Gastroesophageal sphincter (tissue), 4 donors: ENCODE data around the gene VIM. TPM values are rescaled to one million over a fixed set of nuclear protein-coding genes. Genes with fewer than 3 reads are reported as not detected.

Experiments
- ATAC-seq: fragments of 150-250 bp; one replicate; pipeline ENCODE4 v1.9.1; 2016; ENCODE audit warnings: mild to moderate bottlenecking, moderate library complexity
- H3K27ac ChIP-seq, 4 donors: fragments of 200-600 bp; sonication (generic) in 3 of 4; 1 replicate in 3 of 4; 2 replicates in 1 of 4; pipeline ENCODE4 v1.5.1; 2016 to 2019
- H3K27me3 ChIP-seq: fragments of 200-600 bp; sonication (generic); one replicate; pipeline ENCODE4 v1.5.1; 2019
- H3K36me3 ChIP-seq, 2 donors: fragments of 200-600 bp; sonication (generic); one replicate each; pipeline ENCODE4 v1.5.1; 2019; ENCODE audit warnings: control low read depth in 1 of 2
- H3K4me1 ChIP-seq, 3 donors: fragments of 200-600 bp; sonication (generic); 1 replicate in 2 of 3; 2 replicates in 1 of 3; pipeline ENCODE4 v1.5.1; 2016 to 2019; ENCODE audit warnings: control low read depth in 2 of 3
- H3K4me3 ChIP-seq, 2 donors: fragments of 200-600 bp; sonication (generic); one replicate each; pipeline ENCODE4 v1.5.1; 2019; ENCODE audit warnings: mild to moderate bottlenecking in 1 of 2, moderate library complexity in 1 of 2
- H3K9me3 ChIP-seq, 3 donors: fragments of 200-600 bp; sonication (generic); one replicate each; pipeline ENCODE4 v1.5.1; 2017 to 2019; ENCODE audit warnings: control low read depth in 2 of 3
- CTCF ChIP-seq, 4 experiments: fragments of 200-600 bp in 2 of 4; fragments of 450-650 bp in 2 of 4; sonication (generic) in 1 of 4; IDR thresholded peaks; one replicate each; pipeline ENCODE4 v1.5.1; 2017 to 2019; ENCODE audit warnings: antibody characterized with exemption in 4 of 4, mild to moderate bottlenecking in 2 of 4, moderate library complexity in 2 of 4
- EP300 ChIP-seq: sonication (generic); formaldehyde crosslinking; IDR thresholded peaks from one replicate; pipeline ENCODE4 v1.6.1; 2017; ENCODE audit warnings: antibody characterized with exemption, mild to moderate bottlenecking
- POLR2A ChIP-seq, 2 donors: fragments of 450-650 bp; IDR thresholded peaks; one replicate each; pipeline ENCODE4 v1.6.1; 2017; ENCODE audit warnings: antibody characterized with exemption in 2 of 2, mild to moderate bottlenecking in 2 of 2, moderate library complexity in 1 of 2
- POLR2AphosphoS5 ChIP-seq: sonication (generic); formaldehyde crosslinking; IDR thresholded peaks from one replicate; pipeline ENCODE4 v1.6.1; 2017; ENCODE audit warnings: antibody characterized with exemption
- WGBS, 2 donors: methylation state at CpG; one replicate each; pipeline ENCODE4 v1.1.5; 2018; ENCODE audit warnings: low coverage in 1 of 2; 5-methylcytosine and 5-hydroxymethylcytosine counted together
- total RNA-seq, 4 donors: library from RNA; depleted of rRNA; stranded (reverse); fragments of >200 nt; gene quantifications; one replicate each; pipeline ENCODE4 v1.1.0, GENCODE V29; 2016

The VIM gene
- total RNA-seq, 4 donors from 2014 or later = 1,560 to 2,767 (median 2,026) TPM

GRCh38 chr10:17229016-17229716 is 1.1 kb downstream of the VIM start:
- peak; percentile 77 for ATAC-seq
- peaks cover 6 to 58% (median 17%) of the 10 kb centered on the region in 3 donors for H3K4me1 ChIP-seq
- H3K27me3 ChIP-seq = no peaks in the 10 kb centered on the region
- peaks cover 3 to 23% of the 10 kb centered on the region in 2 donors for H3K36me3 ChIP-seq
- H3K27ac ChIP-seq = peak overlapping the region; percentile 79 to 94 (median 92)
- peak overlapping the region; percentile 60 to 77 for H3K4me3 ChIP-seq
- peak in 1 of 4 experiments; percentile 5 for TF ChIP-seq CTCF (IDR thresholded peaks at IDR 0.05)
- no peak for TF ChIP-seq EP300
- TF ChIP-seq POLR2AphosphoS5 = peak; percentile 98
- peak; percentile 95 to 98 for TF ChIP-seq POLR2A (IDR thresholded peaks at IDR 0.05)
- no peaks in the 10 kb centered on the region for H3K9me3 ChIP-seq
- WGBS, 2 donors = 0% methylated on average over 1 of the region's 72 CpGs; no CpG with 5 or more reads in 1 of the 2 donors

- H3K27me3 ChIP-seq = no peaks in the 10 kb centered on the region
- H3K4me3 ChIP-seq = peak overlapping the region; percentile 60 to 77
- TF ChIP-seq POLR2AphosphoS5 = no peak
- TF ChIP-seq CTCF (IDR thresholded peaks at IDR 0.05) = no peak
- no peak for TF ChIP-seq POLR2A (IDR thresholded peaks at IDR 0.05)
- no peak for TF ChIP-seq EP300
- ATAC-seq = no peak
- peaks cover 8 to 27% of the 10 kb centered on the region in 2 donors for H3K36me3 ChIP-seq
- H3K9me3 ChIP-seq = no peaks in the 10 kb centered on the region
- H3K4me1 ChIP-seq = peaks cover 10 to 62% (median 17%) of the 10 kb centered on the region in 3 donors
- H3K27ac ChIP-seq = peak overlapping the region; percentile 79 to 94 (median 92)
- WGBS, 2 donors = no CpG with 5 or more reads among the region's 21 CpGs
Observed at GRCh38 chr10:17229717-17229966, 1.6 kb downstream of the VIM start.

GRCh38 chr10:17229967-17230682 is 2.1 kb downstream of the VIM start:
- peak; percentile 46 for ATAC-seq
- H3K9me3 ChIP-seq = no peaks in the 10 kb centered on the region
- WGBS, 2 donors = 0% methylated on average over 1 to 2 of the region's 43 CpGs
- peak overlapping the region; percentile 79 to 94 (median 92) for H3K27ac ChIP-seq
- H3K4me1 ChIP-seq = peaks cover 13 to 67% (median 17%) of the 10 kb centered on the region in 3 donors
- H3K4me3 ChIP-seq = peak overlapping the region; percentile 60 to 77
- H3K36me3 ChIP-seq = peaks cover 11 to 32% of the 10 kb centered on the region in 2 donors
- peak; percentile 58 to 67 for TF ChIP-seq POLR2A (IDR thresholded peaks at IDR 0.05)
- peak in 2 of 4 experiments; percentile 49 for TF ChIP-seq CTCF (IDR thresholded peaks at IDR 0.05)
- no peak for TF ChIP-seq EP300
- peak; percentile 44 for TF ChIP-seq POLR2AphosphoS5
- no peaks in the 10 kb centered on the region for H3K27me3 ChIP-seq

DNA sequence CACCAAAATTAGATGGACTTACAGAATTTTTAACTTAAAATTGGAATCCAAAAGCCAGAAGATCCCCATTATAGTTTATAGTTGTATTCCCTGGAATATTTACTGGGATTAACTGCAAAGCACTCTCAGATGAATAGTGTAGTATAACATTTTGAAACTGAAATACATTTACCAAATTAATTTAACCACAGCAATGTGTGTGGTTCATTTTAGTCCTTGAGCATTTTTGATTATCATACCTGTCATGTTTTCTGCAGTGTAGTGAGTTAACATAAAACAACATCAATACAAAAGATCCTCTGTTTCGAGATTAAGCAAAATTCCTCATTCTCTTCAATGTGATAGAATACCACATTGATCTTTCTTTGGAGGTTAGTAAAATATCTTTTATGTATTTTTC is 3.7 kb downstream of the VIM start:
- peak overlapping the region in 3 of 4 donors; percentile 92 to 94 (median 93) for H3K27ac ChIP-seq
- no peak for TF ChIP-seq EP300
- no peak for TF ChIP-seq CTCF (IDR thresholded peaks at IDR 0.05)
- TF ChIP-seq POLR2AphosphoS5 = no peak
- TF ChIP-seq POLR2A (IDR thresholded peaks at IDR 0.05) = no peak
- peaks cover 17 to 77% (median 23%) of the 10 kb centered on the region in 3 donors for H3K4me1 ChIP-seq
- no peaks in the 10 kb centered on the region for H3K9me3 ChIP-seq
- no peaks in the 10 kb centered on the region for H3K27me3 ChIP-seq
- H3K36me3 ChIP-seq = peaks cover 18 to 49% of the 10 kb centered on the region in 2 donors
- WGBS, 2 donors = 29 to 43% methylated on average over 1 of the region's 1 CpG
- peak overlapping the region; percentile 60 to 77 for H3K4me3 ChIP-seq
- no peak for ATAC-seq
